HEK293 (cell line): Measurements from ENCODE around the gene PRPF31.

Source experiments
- EGR2 ChIP-seq: fragments of 450-650 bp; formaldehyde crosslinking; IDR thresholded peaks from 2 replicates; pipeline ENCODE4 v1.5.1; 2016; ENCODE audit warnings: low read depth, missing biosample characterization, missing genetic modification characterization
- GLI4 ChIP-seq: fragments of 450-650 bp; formaldehyde crosslinking; IDR thresholded peaks from 2 replicates; pipeline ENCODE4 v1.5.1; 2016; ENCODE audit warnings: missing biosample characterization, missing genetic modification characterization
- ZBTB7A ChIP-seq: fragments of 450-650 bp; formaldehyde crosslinking; IDR thresholded peaks from 2 replicates; pipeline ENCODE4 v1.5.1; 2016; ENCODE audit warnings: low read depth, missing biosample characterization, missing genetic modification characterization
- ZFP3 ChIP-seq: fragments of 450-650 bp; formaldehyde crosslinking; IDR thresholded peaks from 2 replicates; pipeline ENCODE4 v1.5.1; 2016; ENCODE audit warnings: low read depth, missing biosample characterization, missing genetic modification characterization
- ZIC2 ChIP-seq: fragments of 450-650 bp; formaldehyde crosslinking; IDR thresholded peaks from 2 replicates; pipeline ENCODE4 v1.5.1; 2016; ENCODE audit warnings: missing biosample characterization, missing genetic modification characterization
- ZNF138 ChIP-seq: fragments of 450-650 bp; formaldehyde crosslinking; IDR thresholded peaks from 2 replicates; pipeline ENCODE4 v1.5.1; 2016; ENCODE audit warnings: missing biosample characterization, missing genetic modification characterization, borderline replicate concordance
- ZNF140 ChIP-seq: fragments of 450-650 bp; formaldehyde crosslinking; IDR thresholded peaks from 2 replicates; pipeline ENCODE4 v1.5.1; 2016; ENCODE audit warnings: missing biosample characterization, missing genetic modification characterization
- ZNF175 ChIP-seq: fragments of 450-650 bp; formaldehyde crosslinking; IDR thresholded peaks from 2 replicates; pipeline ENCODE4 v1.5.1; 2016; ENCODE audit warnings: missing biosample characterization, missing genetic modification characterization
- ZNF202 ChIP-seq: fragments of 450-650 bp; formaldehyde crosslinking; IDR thresholded peaks from 2 replicates; pipeline ENCODE4 v1.5.1; 2016; ENCODE audit warnings: missing biosample characterization, missing genetic modification characterization, borderline replicate concordance
- ZNF211 ChIP-seq: fragments of 450-650 bp; formaldehyde crosslinking; IDR thresholded peaks from 2 replicates; pipeline ENCODE4 v1.5.1; 2016; ENCODE audit warnings: low read depth, missing biosample characterization, missing genetic modification characterization
- ZNF341 ChIP-seq: fragments of 450-650 bp; formaldehyde crosslinking; IDR thresholded peaks from 2 replicates; pipeline ENCODE4; 2016; ENCODE audit warnings: low read depth, missing biosample characterization, missing genetic modification characterization
- ZNF433 ChIP-seq: fragments of 450-650 bp; formaldehyde crosslinking; IDR thresholded peaks from 2 replicates; pipeline ENCODE4 v1.5.1; 2016; ENCODE audit warnings: missing biosample characterization, missing genetic modification characterization, low read depth
- ZNF501 ChIP-seq: fragments of 450-650 bp; formaldehyde crosslinking; IDR thresholded peaks from 2 replicates; pipeline ENCODE4 v1.5.1; 2016; ENCODE audit warnings: missing biosample characterization, missing genetic modification characterization
- ZNF701 ChIP-seq: fragments of 450-650 bp; formaldehyde crosslinking; IDR thresholded peaks from 2 replicates; pipeline ENCODE4 v1.5.1; 2016; ENCODE audit warnings: missing biosample characterization, missing genetic modification characterization
- ZNF777 ChIP-seq: fragments of 450-650 bp; formaldehyde crosslinking; IDR thresholded peaks from 2 replicates; pipeline ENCODE4 v1.5.1; 2017; ENCODE audit warnings: missing biosample characterization, missing genetic modification characterization, borderline replicate concordance
- TF ChIP-seq, protein P1 (sequence below): fragments of 450-650 bp; formaldehyde crosslinking; IDR thresholded peaks from 2 replicates; pipeline ENCODE4 v1.5.1; 2016; ENCODE audit warnings: missing biosample characterization, missing genetic modification characterization, borderline replicate concordance
- TF ChIP-seq, protein P2 (sequence below): fragments of 450-650 bp; formaldehyde crosslinking; IDR thresholded peaks from 2 replicates; pipeline ENCODE4 v1.5.1; 2016; ENCODE audit warnings: missing biosample characterization, missing genetic modification characterization
- TF ChIP-seq, protein P3 (sequence below): fragments of 450-650 bp; formaldehyde crosslinking; IDR thresholded peaks from 2 replicates; pipeline ENCODE4 v1.5.1; 2016; ENCODE audit warnings: missing biosample characterization, missing genetic modification characterization
- TF ChIP-seq, protein P4 (sequence below): fragments of 450-650 bp; formaldehyde crosslinking; IDR thresholded peaks from 2 replicates; pipeline ENCODE4 v1.5.0; 2017; ENCODE audit warnings: missing biosample characterization, missing genetic modification characterization, borderline replicate concordance
- TF ChIP-seq, protein P5 (sequence below): fragments of 450-650 bp; formaldehyde crosslinking; IDR thresholded peaks from 2 replicates; pipeline ENCODE4 v1.5.1; 2016; ENCODE audit warnings: missing biosample characterization, missing genetic modification characterization
- TF ChIP-seq, protein P6 (sequence below): fragments of 450-650 bp; formaldehyde crosslinking; IDR thresholded peaks from 2 replicates; pipeline ENCODE4 v1.5.1; 2016; ENCODE audit warnings: missing biosample characterization, missing genetic modification characterization
- TF ChIP-seq, protein P7 (sequence below): fragments of 450-650 bp; formaldehyde crosslinking; IDR thresholded peaks from 2 replicates; pipeline ENCODE4 v1.5.1; 2016; ENCODE audit warnings: missing biosample characterization, missing genetic modification characterization

Gene PRPF31

DNA sequence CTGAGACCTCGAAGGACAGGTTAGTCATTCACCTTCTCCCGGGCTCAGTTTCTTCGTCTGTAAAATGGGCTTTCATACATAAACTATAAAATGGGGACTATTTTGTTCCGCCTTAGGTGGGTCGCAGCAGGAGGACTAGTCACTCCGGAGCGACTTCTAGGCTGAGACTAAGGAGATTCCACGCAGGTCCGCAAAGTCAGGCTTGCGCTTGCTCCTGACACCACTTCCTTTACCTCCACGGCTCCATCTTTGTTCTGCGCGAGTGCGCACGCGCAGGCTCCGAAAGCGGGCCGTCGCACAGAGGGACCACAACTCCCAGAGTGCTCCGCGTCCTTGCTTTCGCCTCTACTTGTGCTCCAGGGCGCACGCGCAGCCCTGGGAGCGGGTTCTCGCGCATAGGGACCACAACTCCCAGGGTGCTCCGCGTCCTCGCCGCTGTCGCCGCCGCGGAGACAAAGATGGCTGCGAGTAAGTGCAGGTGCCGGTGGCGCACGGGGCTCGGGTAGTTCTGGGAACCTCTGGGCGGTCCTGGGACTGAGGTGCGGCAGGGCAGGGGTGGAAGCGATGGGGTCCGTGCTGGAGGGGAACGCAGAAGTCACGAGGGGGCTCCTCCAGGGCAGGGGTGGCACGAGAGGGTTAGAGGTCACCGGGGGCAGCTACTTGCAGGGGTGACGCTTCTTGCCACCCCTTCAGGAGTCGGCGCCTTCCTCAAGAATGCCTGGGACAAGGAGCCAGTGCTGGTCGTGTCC is 13.0 kb upstream of the PRPF31 start, which contains the start of gene NDUFA3 (continued):
- TF ChIP-seq, protein P1, sequence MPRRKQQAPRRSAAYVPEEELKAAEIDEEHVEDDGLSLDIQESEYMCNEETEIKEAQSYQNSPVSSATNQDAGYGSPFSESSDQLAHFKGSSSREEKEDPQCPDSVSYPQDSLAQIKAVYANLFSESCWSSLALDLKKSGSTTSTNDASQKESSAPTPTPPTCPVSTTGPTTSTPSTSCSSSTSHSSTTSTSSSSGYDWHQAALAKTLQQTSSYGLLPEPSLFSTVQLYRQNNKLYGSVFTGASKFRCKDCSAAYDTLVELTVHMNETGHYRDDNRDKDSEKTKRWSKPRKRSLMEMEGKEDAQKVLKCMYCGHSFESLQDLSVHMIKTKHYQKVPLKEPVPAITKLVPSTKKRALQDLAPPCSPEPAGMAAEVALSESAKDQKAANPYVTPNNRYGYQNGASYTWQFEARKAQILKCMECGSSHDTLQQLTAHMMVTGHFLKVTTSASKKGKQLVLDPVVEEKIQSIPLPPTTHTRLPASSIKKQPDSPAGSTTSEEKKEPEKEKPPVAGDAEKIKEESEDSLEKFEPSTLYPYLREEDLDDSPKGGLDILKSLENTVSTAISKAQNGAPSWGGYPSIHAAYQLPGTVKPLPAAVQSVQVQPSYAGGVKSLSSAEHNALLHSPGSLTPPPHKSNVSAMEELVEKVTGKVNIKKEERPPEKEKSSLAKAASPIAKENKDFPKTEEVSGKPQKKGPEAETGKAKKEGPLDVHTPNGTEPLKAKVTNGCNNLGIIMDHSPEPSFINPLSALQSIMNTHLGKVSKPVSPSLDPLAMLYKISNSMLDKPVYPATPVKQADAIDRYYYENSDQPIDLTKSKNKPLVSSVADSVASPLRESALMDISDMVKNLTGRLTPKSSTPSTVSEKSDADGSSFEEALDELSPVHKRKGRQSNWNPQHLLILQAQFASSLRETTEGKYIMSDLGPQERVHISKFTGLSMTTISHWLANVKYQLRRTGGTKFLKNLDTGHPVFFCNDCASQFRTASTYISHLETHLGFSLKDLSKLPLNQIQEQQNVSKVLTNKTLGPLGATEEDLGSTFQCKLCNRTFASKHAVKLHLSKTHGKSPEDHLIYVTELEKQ (tag by site-specific recombination), result no peak
- no peak for TF ChIP-seq ZNF140 (tag by site-specific recombination)
- TF ChIP-seq ZBTB7A (tag by site-specific recombination), result no peak
- TF ChIP-seq ZNF138 (tag by site-specific recombination), result no peak
- TF ChIP-seq ZNF501 (tag by site-specific recombination), result 0 out of 2 replicates have a peak, but pooled peaks have one; percentile 41
- no peak for TF ChIP-seq EGR2 (tag by site-specific recombination)
- TF ChIP-seq, protein P2, sequence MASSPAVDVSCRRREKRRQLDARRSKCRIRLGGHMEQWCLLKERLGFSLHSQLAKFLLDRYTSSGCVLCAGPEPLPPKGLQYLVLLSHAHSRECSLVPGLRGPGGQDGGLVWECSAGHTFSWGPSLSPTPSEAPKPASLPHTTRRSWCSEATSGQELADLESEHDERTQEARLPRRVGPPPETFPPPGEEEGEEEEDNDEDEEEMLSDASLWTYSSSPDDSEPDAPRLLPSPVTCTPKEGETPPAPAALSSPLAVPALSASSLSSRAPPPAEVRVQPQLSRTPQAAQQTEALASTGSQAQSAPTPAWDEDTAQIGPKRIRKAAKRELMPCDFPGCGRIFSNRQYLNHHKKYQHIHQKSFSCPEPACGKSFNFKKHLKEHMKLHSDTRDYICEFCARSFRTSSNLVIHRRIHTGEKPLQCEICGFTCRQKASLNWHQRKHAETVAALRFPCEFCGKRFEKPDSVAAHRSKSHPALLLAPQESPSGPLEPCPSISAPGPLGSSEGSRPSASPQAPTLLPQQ (tag by site-specific recombination), result no peak
- TF ChIP-seq, protein P3, sequence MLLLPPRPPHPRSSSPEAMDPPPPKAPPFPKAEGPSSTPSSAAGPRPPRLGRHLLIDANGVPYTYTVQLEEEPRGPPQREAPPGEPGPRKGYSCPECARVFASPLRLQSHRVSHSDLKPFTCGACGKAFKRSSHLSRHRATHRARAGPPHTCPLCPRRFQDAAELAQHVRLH (tag by site-specific recombination), result peak; percentile 91
- no peak for TF ChIP-seq ZNF175
- TF ChIP-seq, protein P4, sequence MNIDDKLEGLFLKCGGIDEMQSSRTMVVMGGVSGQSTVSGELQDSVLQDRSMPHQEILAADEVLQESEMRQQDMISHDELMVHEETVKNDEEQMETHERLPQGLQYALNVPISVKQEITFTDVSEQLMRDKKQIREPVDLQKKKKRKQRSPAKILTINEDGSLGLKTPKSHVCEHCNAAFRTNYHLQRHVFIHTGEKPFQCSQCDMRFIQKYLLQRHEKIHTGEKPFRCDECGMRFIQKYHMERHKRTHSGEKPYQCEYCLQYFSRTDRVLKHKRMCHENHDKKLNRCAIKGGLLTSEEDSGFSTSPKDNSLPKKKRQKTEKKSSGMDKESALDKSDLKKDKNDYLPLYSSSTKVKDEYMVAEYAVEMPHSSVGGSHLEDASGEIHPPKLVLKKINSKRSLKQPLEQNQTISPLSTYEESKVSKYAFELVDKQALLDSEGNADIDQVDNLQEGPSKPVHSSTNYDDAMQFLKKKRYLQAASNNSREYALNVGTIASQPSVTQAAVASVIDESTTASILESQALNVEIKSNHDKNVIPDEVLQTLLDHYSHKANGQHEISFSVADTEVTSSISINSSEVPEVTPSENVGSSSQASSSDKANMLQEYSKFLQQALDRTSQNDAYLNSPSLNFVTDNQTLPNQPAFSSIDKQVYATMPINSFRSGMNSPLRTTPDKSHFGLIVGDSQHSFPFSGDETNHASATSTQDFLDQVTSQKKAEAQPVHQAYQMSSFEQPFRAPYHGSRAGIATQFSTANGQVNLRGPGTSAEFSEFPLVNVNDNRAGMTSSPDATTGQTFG, result no peak
- TF ChIP-seq, protein P5, sequence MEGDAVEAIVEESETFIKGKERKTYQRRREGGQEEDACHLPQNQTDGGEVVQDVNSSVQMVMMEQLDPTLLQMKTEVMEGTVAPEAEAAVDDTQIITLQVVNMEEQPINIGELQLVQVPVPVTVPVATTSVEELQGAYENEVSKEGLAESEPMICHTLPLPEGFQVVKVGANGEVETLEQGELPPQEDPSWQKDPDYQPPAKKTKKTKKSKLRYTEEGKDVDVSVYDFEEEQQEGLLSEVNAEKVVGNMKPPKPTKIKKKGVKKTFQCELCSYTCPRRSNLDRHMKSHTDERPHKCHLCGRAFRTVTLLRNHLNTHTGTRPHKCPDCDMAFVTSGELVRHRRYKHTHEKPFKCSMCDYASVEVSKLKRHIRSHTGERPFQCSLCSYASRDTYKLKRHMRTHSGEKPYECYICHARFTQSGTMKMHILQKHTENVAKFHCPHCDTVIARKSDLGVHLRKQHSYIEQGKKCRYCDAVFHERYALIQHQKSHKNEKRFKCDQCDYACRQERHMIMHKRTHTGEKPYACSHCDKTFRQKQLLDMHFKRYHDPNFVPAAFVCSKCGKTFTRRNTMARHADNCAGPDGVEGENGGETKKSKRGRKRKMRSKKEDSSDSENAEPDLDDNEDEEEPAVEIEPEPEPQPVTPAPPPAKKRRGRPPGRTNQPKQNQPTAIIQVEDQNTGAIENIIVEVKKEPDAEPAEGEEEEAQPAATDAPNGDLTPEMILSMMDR (tag by site-specific recombination), result 0 out of 2 replicates have a peak, but pooled peaks have one; percentile 18
- TF ChIP-seq ZNF777 (tag by site-specific recombination), result no peak
- TF ChIP-seq ZNF202, result no peak
- TF ChIP-seq, protein P6, sequence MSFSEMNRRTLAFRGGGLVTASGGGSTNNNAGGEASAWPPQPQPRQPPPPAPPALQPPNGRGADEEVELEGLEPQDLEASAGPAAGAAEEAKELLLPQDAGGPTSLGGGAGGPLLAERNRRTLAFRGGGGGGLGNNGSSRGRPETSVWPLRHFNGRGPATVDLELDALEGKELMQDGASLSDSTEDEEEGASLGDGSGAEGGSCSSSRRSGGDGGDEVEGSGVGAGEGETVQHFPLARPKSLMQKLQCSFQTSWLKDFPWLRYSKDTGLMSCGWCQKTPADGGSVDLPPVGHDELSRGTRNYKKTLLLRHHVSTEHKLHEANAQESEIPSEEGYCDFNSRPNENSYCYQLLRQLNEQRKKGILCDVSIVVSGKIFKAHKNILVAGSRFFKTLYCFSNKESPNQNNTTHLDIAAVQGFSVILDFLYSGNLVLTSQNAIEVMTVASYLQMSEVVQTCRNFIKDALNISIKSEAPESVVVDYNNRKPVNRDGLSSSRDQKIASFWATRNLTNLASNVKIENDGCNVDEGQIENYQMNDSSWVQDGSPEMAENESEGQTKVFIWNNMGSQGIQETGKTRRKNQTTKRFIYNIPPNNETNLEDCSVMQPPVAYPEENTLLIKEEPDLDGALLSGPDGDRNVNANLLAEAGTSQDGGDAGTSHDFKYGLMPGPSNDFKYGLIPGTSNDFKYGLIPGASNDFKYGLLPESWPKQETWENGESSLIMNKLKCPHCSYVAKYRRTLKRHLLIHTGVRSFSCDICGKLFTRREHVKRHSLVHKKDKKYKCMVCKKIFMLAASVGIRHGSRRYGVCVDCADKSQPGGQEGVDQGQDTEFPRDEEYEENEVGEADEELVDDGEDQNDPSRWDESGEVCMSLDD (tag by site-specific recombination), result peak; percentile 94; the same call in 1 of the 2 replicates
- no peak for TF ChIP-seq ZFP3 (tag by site-specific recombination)
- TF ChIP-seq ZNF701 (tag by site-specific recombination), result no peak
- peak; percentile 74; the same call in 1 of the 2 replicates for TF ChIP-seq GLI4 (tag by site-specific recombination)
- TF ChIP-seq, protein P7, sequence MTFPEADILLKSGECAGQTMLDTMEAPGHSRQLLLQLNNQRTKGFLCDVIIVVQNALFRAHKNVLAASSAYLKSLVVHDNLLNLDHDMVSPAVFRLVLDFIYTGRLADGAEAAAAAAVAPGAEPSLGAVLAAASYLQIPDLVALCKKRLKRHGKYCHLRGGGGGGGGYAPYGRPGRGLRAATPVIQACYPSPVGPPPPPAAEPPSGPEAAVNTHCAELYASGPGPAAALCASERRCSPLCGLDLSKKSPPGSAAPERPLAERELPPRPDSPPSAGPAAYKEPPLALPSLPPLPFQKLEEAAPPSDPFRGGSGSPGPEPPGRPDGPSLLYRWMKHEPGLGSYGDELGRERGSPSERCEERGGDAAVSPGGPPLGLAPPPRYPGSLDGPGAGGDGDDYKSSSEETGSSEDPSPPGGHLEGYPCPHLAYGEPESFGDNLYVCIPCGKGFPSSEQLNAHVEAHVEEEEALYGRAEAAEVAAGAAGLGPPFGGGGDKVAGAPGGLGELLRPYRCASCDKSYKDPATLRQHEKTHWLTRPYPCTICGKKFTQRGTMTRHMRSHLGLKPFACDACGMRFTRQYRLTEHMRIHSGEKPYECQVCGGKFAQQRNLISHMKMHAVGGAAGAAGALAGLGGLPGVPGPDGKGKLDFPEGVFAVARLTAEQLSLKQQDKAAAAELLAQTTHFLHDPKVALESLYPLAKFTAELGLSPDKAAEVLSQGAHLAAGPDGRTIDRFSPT, result peak; percentile 69
- TF ChIP-seq ZIC2 (tag by site-specific recombination), result no peak
- no peak for TF ChIP-seq ZNF433 (tag by site-specific recombination)
- no peak for TF ChIP-seq ZNF211 (tag by site-specific recombination)
- TF ChIP-seq ZNF341 (tag by site-specific recombination), result no peak
